ENCODE results near the gene S1PR2.

The S1PR2 gene, protein sequence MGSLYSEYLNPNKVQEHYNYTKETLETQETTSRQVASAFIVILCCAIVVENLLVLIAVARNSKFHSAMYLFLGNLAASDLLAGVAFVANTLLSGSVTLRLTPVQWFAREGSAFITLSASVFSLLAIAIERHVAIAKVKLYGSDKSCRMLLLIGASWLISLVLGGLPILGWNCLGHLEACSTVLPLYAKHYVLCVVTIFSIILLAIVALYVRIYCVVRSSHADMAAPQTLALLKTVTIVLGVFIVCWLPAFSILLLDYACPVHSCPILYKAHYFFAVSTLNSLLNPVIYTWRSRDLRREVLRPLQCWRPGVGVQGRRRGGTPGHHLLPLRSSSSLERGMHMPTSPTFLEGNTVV

GRCh38 chr19:10230861-10231611, at the start of gene S1PR2:
Gene S1PR2, minus strand, starts transcription at chr19:10231331. Its CDS starts 6,426 bp downstream, at chr19:10224905.
- peak; percentile 37 for DNase-seq (ENCODE audit: low read depth)

GRCh38 chr19:10279737-10280442, 48.8 kb upstream of the S1PR2 start:
- no peak for DNase-seq (ENCODE audit: low read depth)

GRCh38 chr19:10278935-10279334, 47.8 kb upstream of the S1PR2 start:
- no peak for DNase-seq (ENCODE audit: low read depth)

DNA sequence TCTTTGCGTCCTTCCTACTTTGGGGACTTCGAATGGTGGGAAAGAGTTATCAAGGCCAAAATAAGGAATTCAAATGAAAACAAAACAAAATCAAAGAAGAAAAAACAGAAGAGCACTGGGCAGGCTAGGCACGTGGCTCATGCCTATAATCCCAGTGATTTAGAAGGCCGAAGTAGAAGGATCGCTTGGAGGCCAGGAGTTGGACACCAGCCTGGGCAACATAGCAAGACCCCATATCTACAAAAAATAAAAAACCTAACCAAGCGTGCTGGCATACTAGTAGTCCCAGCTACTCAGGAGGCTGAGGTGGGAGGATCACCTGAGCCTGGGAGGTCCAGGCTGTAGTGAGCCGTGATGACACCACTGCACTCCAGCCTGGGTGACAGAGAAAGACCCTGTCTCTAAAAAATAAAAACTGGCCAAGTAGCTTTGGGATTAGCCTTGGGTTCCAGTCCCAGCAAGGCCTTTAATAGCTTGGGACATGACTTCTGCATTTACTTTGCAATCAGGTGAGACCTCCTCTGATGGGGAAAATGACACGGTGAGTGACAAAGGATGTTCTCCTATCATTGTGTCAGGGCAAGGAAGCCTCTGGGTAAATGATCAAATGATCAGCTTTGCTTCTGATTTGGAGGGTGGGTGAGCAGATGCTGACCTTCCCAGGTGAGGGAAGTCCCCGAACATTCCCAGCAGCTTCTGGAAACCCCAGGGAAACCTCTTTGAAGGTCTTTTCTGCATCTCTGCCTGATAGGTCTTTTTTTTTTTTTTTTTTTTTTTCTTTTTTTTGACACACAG, 46.9 kb upstream of the S1PR2 start:
- DNase-seq (ENCODE audit: low read depth): no peak

- DNase-seq (ENCODE audit: low read depth): no peak
Observed at GRCh38 chr19:10274589-10274988, 43.5 kb upstream of the S1PR2 start.

DNA sequence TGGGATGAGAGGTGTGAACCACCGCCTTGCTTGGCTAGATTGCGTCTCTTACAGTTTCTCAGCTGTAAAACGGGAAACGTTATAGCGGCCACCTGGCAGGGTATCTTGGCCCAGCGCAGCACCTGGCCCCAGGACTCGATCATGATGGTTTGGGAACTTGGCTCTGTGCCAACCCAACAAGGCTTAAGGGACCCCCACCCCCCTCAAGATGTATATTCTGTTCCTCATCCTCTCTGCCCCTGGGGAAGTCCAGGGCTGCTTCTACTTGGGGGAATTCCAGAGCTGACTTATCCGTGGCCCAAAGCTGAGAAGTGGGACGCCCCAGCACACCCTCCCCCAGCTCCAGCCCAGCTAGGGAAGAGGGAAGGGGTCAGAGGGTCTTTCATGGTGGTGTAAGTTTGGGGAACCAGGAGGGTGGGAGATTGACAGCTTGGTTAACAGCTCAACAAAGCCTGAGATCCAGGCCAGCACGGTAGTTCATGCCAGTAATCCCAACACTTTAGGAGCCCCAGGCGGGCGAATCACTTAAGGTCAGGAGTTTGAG, 40.5 kb upstream of the S1PR2 start:
- no peak for DNase-seq (ENCODE audit: low read depth)

DNA sequence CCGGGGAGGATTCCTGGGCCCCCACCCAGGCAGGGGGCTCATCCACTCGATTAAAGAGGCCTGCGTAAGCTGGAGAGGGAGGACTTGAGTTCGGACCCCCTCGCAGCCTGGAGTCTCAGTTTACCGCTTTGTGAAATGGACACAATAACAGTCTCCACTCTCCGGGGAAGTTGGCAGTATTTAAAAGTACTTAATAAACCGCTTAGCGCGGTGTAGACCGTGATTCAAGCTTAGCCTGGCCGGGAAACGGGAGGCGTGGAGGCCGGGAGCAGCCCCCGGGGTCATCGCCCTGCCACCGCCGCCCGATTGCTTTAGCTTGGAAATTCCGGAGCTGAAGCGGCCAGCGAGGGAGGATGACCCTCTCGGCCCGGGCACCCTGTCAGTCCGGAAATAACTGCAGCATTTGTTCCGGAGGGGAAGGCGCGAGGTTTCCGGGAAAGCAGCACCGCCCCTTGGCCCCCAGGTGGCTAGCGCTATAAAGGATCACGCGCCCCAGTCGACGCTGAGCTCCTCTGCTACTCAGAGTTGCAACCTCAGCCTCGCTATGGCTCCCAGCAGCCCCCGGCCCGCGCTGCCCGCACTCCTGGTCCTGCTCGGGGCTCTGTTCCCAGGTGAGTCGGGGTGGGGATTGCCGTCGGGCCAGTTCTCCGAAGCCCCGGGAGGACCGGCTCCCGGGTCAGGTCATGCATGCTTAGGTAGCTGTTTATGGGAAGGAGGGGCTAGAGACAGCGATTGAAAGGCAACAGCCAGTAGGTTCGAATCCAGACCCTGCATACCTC, 39.7 kb upstream of the S1PR2 start, which contains the start of gene ICAM1:
TSS of gene ICAM1 (plus strand) at position 505 of the 779 bp plus-strand sequence. CDS start at position 545, 40 bp downstream.
- no peak for DNase-seq (ENCODE audit: low read depth)

- DNase-seq (ENCODE audit: low read depth): no peak
Observed at GRCh38 chr19:10270180-10270615, 39.1 kb upstream of the S1PR2 start.

- peak; percentile 81 for DNase-seq (ENCODE audit: low read depth)
Observed at GRCh38 chr19:10269333-10270179, 38.4 kb upstream of the S1PR2 start.

DNA sequence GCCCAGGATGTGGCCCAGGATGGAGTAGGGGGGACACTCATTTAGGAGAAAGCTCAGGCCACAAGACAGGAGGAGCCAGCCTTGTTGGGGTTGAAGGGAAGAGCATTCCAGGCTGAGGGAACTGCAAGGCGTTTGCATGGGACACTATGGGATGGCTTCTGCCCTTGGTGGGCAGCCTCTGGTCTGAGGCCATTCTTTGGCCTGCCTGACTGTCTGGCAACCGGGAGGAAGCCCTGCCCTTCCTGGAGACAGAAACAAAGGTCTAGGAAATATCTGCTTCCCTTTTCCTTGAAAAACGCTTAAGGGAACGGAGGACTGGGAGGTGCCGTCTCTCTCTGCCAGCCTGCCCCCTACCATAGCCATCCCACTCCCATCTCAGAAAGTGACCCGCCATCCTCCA, 36.9 kb upstream of the S1PR2 start:
- no peak for DNase-seq (ENCODE audit: low read depth)

- DNase-seq (ENCODE audit: low read depth): no peak
Observed at GRCh38 chr19:10266706-10267105, 35.6 kb upstream of the S1PR2 start.

- DNase-seq (ENCODE audit: low read depth): no peak
Observed at GRCh38 chr19:10262771-10263170, 31.6 kb upstream of the S1PR2 start.

- DNase-seq (ENCODE audit: low read depth): no peak
Observed at GRCh38 chr19:10260141-10260584, 29.0 kb upstream of the S1PR2 start.

DNA sequence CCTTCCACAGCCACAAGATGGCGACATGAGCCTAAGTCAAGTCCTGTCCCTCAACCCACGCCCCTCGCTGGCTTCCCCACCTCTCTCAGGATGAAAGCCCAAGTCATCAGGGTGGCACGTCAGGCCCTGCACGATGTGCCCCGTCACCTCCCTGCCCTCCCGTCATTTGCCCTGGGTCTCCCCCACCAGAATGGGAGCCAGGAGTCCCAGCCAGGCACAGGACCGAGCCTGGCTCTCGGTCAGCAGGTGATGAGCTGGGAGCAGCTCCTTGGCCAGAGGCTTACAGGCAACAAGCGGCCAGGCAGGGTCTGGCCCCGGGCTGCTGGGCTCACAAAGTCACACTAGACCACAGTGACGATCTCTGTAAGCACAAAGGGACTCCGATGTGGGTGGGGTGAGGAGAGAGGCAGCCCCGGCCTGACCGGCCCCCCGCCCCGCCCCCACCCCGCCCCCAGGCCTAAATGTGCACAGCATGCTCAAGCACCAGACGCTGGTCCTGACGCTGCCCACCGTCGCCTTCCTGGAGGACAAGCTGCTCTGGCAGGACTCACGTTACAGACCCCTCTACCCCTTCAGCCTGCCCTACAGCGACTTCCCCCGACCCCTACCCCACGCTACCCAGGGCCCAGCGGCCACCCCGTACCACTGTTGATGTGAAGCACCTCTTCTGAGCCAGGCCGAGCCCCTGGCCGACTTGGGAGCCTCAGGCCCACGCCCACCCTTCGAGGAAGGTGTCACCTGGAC, 28.2 kb upstream of the S1PR2 start:
- peak; percentile 72 for DNase-seq (ENCODE audit: low read depth)

DNA sequence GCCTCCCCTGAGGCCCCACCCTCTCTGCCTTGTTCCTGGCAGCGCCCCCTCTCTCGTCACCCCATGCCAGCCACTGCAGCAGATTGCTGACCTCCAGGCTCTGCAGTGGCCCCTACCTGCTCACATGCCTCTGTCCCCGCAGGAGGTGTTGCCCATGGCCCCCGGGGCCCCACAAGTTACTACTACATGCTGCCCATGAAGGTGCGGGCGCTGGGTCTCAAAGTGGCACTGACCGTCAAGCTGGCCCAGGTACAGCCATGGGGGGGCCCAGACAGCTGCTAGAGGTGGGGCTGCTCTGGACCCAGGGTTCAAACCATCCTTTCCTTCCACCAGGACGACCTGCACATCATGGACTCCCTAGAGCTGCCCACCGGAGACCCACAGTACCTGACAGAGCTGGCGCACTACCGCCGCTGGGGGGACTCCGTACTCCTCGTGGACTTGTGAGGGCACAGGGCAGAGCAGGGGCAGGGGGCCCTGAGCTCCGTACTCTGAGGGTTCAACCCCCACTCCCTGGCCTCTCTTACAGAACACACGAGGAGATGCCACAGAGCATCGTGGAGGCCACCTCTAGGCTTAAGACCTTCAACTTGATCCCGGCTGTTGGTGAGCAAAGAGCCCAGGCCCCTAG, 27.1 kb upstream of the S1PR2 start:
- no peak for DNase-seq (ENCODE audit: low read depth)

DNA sequence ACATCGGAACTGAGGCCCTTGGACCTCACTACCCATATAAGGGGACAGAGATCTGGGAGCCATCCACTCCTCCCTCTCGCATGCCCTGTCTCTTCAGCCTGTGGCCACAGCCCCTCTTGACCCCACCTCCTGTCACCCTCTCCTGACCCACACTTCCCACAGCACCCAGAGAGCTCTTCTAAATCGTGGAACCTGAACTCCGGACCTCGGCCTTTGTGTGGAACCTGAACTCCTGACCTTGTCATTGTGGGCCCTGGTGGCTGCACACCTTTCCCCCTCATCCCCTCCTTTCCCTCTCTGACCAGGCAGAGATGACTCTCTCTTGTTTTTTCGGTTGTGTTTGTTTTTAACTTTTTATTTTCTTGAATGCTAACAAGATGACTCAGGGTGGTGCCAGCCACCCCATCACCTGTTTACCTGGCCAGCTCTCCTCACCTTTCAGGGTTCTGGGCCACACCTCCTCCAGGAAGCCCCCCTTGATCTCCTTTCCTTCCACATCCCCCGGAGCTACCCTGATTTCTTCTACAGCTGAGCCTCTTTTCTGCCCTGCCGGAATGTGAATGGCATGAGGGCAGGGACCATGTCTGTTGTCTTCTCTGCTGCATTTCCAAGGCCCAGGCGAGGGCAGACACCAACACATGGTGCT, 26.0 kb upstream of the S1PR2 start:
- DNase-seq (ENCODE audit: low read depth): no peak

GRCh38 chr19:10256551-10256950, 25.4 kb upstream of the S1PR2 start:
- no peak for DNase-seq (ENCODE audit: low read depth)

GRCh38 chr19:10255358-10255757, 24.2 kb upstream of the S1PR2 start:
- DNase-seq (ENCODE audit: low read depth): no peak

Data from stimulated activated CD8-positive, alpha-beta memory T cell treated with anti-CD3 and anti-CD28 coated beads, Interleukin-12 subunit alpha, Interleukin-12 subunit beta, amount 100 ng/mL, for 1 hour (primary cell).